Thoracic aorta (tissue), 2 donors: ENCODE measurements around the gene GBP1. TPM values are rescaled to one million over a fixed set of nuclear protein-coding genes. Genes with fewer than 3 reads are reported as not detected.
"Not testable (repeated sequence)": the region's sequence is repeated elsewhere in the genome, so short reads cannot be mapped to it uniquely, and the experiment has no call there.

Source experiments
- ATAC-seq: fragments of 150-250 bp; one replicate; pipeline ENCODE4 v1.8.0; 2017; ENCODE audit warnings: low read depth; ENCODE audit not compliant: insufficient number of reproducible peaks, low FRiP score
- DNase-seq: peaks from one replicate; pipeline ENCODE4 v3.0.0-alpha.2; 2020; ENCODE audit warnings: low spot score
- H3K27ac ChIP-seq, 2 donors: fragments of 200-600 bp; sonication (generic); 1 replicate in 1 of 2; 2 replicates in 1 of 2; pipeline ENCODE4 v1.5.1; 2016; ENCODE audit warnings: mild to moderate bottlenecking in 2 of 2, moderate library complexity in 2 of 2
- H3K27me3 ChIP-seq: fragments of 200-600 bp; sonication (generic); replicated peaks from 2 replicates; pipeline ENCODE4 v1.6.0; 2016; ENCODE audit warnings: mild to moderate bottlenecking; ENCODE audit not compliant: insufficient read depth
- H3K36me3 ChIP-seq: fragments of 200-600 bp; sonication (generic); one replicate; pipeline ENCODE4 v1.5.1; 2016
- H3K4me1 ChIP-seq, 2 donors: fragments of 200-600 bp; sonication (generic); 1 replicate in 1 of 2; 2 replicates in 1 of 2; pipeline versions ENCODE4 v1.5.1 to v1.6.0; 2016; ENCODE audit warnings: low read depth in 2 of 2, mild to moderate bottlenecking in 1 of 2; ENCODE audit not compliant: control insufficient read depth in 1 of 2
- H3K4me3 ChIP-seq: fragments of 200-600 bp; sonication (generic); 2 replicates; pipeline ENCODE4 v1.5.1; 2016; ENCODE audit warnings: mild to moderate bottlenecking
- H3K9me3 ChIP-seq: fragments of 200-600 bp; sonication (generic); 2 replicates; pipeline ENCODE4 v1.5.1; 2016
- total RNA-seq, 2 donors: library from RNA; depleted of rRNA; stranded (reverse); fragments of >200 nt; gene quantifications; one replicate each; pipeline versions ENCODE4 v1.1.0 to v1.2.3, GENCODE V29; 2016
- TF ChIP-seq, protein P1 (sequence below): fragments of 200-600 bp; sonication (generic); IDR thresholded peaks from one replicate; pipeline ENCODE4 v1.5.1; 2019; ENCODE audit warnings: antibody characterized with exemption

The GBP1 gene
- total RNA-seq, 2 donors from 2014 or later: 26.4 to 68.9 TPM

DNA sequence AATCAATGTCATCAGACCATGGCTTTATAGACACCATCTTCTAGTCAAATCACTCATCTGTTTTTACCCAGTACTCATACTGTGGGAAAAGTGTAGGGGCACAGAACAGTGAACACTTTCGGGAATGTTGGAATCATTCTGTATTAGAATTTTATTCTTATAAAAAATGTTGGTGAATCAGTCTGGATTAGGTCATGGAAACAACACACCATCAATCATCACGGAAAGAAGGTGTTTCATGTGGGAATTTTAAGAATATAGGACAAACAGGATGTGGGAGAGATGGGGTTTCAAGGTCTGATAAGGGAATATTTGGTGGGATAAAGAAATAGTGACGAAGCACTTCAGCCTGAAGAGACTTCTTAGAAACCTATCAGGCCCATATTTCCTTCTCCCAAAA, 17.3 kb downstream of the GBP1 start:
- peak overlapping the region; percentile 68 to 76 for H3K27ac ChIP-seq
- ATAC-seq (peak; percentile 74), DNase-seq (no peak)
- H3K27me3 ChIP-seq: no peaks in the 10 kb centered on the region
- H3K4me3 ChIP-seq: no peak overlapping the region
- peaks cover 3% of the 10 kb centered on the region for H3K36me3 ChIP-seq
- TF ChIP-seq, protein P1, sequence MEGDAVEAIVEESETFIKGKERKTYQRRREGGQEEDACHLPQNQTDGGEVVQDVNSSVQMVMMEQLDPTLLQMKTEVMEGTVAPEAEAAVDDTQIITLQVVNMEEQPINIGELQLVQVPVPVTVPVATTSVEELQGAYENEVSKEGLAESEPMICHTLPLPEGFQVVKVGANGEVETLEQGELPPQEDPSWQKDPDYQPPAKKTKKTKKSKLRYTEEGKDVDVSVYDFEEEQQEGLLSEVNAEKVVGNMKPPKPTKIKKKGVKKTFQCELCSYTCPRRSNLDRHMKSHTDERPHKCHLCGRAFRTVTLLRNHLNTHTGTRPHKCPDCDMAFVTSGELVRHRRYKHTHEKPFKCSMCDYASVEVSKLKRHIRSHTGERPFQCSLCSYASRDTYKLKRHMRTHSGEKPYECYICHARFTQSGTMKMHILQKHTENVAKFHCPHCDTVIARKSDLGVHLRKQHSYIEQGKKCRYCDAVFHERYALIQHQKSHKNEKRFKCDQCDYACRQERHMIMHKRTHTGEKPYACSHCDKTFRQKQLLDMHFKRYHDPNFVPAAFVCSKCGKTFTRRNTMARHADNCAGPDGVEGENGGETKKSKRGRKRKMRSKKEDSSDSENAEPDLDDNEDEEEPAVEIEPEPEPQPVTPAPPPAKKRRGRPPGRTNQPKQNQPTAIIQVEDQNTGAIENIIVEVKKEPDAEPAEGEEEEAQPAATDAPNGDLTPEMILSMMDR: no peak
- H3K4me1 ChIP-seq: peaks cover 0 to 9% of the 10 kb centered on the region in 2 donors
- H3K9me3 ChIP-seq: no peaks in the 10 kb centered on the region

DNA sequence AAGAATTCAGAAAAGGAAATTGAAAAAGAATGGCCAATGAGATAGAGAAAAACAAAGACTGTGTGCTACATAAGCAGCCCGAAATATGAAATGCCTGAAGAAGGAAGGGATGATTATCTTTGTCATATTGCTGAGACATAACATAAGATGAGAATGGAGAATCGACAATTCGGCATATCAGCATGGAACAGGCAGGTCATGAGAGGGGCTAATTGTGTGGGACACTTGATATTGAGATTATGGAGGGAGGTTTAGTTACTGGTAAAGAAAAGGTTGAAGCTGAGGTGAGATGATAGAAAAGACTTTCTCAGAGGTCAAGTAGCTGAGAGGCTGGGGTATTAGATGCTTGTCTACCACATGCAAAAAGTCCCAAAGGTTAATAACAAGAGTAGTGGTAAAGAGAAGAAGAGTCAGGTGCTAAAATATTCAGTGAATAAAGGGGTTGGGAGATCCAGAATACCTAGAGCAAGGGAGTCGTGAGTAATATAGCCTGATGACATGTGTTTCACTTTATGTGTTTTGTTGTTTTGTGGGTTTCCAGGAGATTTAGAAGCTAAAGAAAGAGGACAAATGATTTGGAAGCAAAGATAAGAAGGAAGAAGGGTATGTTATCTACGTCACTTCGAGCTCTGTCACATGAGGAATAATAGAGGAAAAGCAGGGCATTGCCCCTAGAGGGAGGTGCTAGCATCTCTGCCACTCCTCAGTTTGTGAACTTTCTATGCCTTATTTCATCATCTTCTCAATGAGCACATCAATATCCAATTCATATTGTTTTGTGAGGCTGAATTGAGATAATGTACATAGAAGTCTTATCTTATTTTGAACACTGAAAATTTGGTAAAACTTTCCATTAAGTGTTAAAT, 18.5 kb downstream of the GBP1 start:
- H3K4me1 ChIP-seq: peaks cover 8 to 13% of the 10 kb centered on the region in 2 donors
- H3K36me3 ChIP-seq, ATAC-seq: not testable (repeated sequence)

DNA sequence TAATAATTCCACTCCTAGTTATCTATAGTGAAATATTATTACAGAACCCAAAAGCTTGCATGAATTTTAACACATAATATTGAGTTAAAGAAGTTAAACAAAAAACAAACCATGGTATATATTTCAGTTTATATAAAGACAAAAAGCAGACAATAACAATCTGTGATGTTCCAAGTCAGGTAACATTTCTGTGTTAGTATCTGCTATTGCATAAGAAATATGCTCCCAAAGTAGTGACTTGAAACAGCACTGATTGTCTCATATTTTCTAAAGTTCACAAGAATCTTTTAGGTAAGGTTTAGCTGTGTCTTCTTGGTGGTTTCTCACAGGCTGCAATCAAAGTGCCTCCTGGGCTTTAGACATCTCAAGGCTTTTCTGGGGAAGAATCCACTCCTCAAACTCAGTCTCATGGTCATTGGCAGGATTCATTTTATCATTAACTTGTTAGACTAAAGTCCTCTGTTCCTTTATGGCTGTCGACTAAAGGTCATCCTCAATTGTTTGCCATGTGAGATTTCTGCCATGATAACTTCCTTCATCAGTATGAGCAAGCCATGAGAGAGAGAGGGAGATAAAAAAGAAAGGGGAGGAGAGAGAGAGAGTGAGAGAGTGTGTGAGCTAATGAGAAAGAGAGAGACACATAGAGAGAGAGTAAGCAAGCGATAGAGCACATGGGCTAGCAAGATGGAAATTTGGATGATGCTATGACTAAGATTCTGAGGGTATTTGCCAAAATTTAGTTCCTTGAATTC, 19.9 kb downstream of the GBP1 start:
- Histone ChIP-seq H3K36me3 (no peaks in the 10 kb centered on the region), H3K9me3 (no peaks in the 10 kb centered on the region), H3K4me1 (peaks cover 8 to 13% of the 10 kb centered on the region in 2 donors), H3K4me3 (no peak overlapping the region), H3K27me3 (no peaks in the 10 kb centered on the region), H3K27ac (no peak overlapping the region)
- TF ChIP-seq, protein P1: no peak
- no peak for ATAC-seq
- no peak for DNase-seq

More for the DNA sequence above, 18.5 kb downstream of the GBP1 start:
- peak overlapping the region in 1 of 2 donors; percentile 76 for H3K27ac ChIP-seq
- not testable (repeated sequence) for DNase-seq, H3K27me3 ChIP-seq, H3K9me3 ChIP-seq, H3K4me3 ChIP-seq

DNA sequence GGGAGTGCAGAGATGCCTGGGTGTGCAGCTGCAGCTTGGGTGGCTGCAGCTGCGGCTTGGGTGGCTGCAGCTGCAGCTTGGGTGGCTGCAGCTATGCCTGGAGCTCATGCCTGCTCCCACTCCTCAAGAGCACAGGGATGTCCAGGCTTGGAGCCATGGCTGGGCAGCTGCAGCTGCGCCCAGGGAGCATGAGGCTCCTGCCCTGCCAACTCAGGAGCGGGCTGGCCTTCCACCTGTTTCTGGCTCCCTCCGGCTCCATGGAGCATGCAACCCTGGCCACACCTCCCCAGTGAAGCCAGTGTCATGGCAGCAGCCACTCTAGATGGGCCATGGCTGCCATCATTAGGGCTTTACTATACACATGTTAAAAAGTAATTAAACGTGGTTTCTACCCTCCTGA, 21.1 kb downstream of the GBP1 start:
- Histone ChIP-seq H3K36me3 (no peaks in the 10 kb centered on the region), H3K4me3 (no peak overlapping the region), H3K27ac (no peak overlapping the region), H3K27me3 (no peaks in the 10 kb centered on the region), H3K9me3 (no peaks in the 10 kb centered on the region), H3K4me1 (peaks cover 8 to 13% of the 10 kb centered on the region in 2 donors)
- ATAC-seq (no peak), DNase-seq (no peak)
- TF ChIP-seq, protein P1: no peak

DNA sequence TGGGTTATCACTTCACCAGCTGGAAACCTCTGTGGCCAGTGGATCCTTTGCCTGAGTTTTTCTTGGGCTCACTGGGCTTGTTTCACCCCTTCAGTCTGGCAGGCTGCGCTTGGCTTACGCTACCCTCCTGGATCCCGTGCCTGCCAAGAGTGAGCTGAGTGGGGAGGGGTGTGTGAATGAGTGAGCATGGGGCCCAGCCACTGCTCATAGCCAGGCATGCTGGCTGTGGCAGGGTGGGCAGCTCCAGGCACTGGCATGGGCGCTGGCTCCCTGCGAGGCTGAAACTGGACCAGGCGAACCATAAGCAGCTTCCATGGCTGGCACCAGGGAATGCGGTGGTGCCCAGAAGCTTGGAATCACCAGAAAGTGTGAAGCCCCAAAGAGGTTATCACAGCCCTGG, 22.5 kb downstream of the GBP1 start:
- Histone ChIP-seq H3K4me3 (no peak overlapping the region), H3K27ac (no peak overlapping the region), H3K27me3 (no peaks in the 10 kb centered on the region), H3K36me3 (no peaks in the 10 kb centered on the region), H3K9me3 (no peaks in the 10 kb centered on the region), H3K4me1 (peaks cover 8% of the 10 kb centered on the region in 2 donors)
- DNase-seq (no peak), ATAC-seq (no peak)
- TF ChIP-seq, protein P1: no peak
